Colonic mucosa (tissue), 4 donors: ENCODE results near the gene CCDC12. TPM values are rescaled to one million over a fixed set of nuclear protein-coding genes. Genes with fewer than 3 reads are reported as not detected.

Source experiments
- DNase-seq: peaks from one replicate; pipeline ENCODE4 v3.0.0-alpha.2; 2020
- H3K27ac ChIP-seq: fragments of 200-600 bp; one replicate; pipeline ENCODE4 v1.8.0; 2021
- H3K27me3 ChIP-seq: fragments of 200-600 bp; one replicate; pipeline ENCODE4 v1.8.0; 2021
- H3K36me3 ChIP-seq: fragments of 200-600 bp; one replicate; pipeline ENCODE4 v1.8.0; 2021
- H3K4me1 ChIP-seq: fragments of 200-600 bp; one replicate; pipeline ENCODE4 v1.8.0; 2021; ENCODE audit warnings: mild to moderate bottlenecking
- H3K4me3 ChIP-seq: fragments of 200-600 bp; one replicate; pipeline ENCODE4 v1.8.0; 2021
- H3K9ac ChIP-seq, 2 donors: one replicate each; pipeline ENCODE4 v1.7.0; 2013; ENCODE audit warnings: control low read depth in 2 of 2, low read depth in 2 of 2, low read length in 2 of 2
- H3K9me3 ChIP-seq: fragments of 200-600 bp; one replicate; pipeline ENCODE4 v1.8.0; 2021
- CTCF ChIP-seq: fragments of 200-600 bp; IDR thresholded peaks from one replicate; pipeline ENCODE4 v1.8.0; 2022; ENCODE audit warnings: antibody characterized with exemption, mild to moderate bottlenecking
- intact Hi-C: fragments of 100-400 bp; cut with DNase I; formaldehyde crosslinking; loops from one replicate; pipeline ENCODE4 v1.14.1; 2022
- total RNA-seq, 2 donors: library from RNA; stranded (reverse); fragmentation: NEBNext Ultra II Directional in 1 of 2; extraction: Animal tissue kit (Norgen Biotek cat#: 25700) in 1 of 2; gene quantifications; one replicate each; pipeline ENCODE4 v1.2.1, GENCODE V29; 2021
- donor health status: healthy.
- donor health status: DM: no; HTN: no; CAD: no.
- donor health status: DM: no; HTN: no; CAD: no.

Gene CCDC12
- 10 to 100 TPM; 34.1 to 55.7 TPM for total RNA-seq

- no peak for TF ChIP-seq CTCF
- H3K27me3 ChIP-seq, result no peaks in the 10 kb centered on the region
- peak within 1 kb of the TSS; percentile 79 to 93 for H3K9ac ChIP-seq
- H3K4me1 ChIP-seq, result peaks cover 13% of the 10 kb centered on the region
- DNase-seq, result peak; percentile 98
- H3K9me3 ChIP-seq, result no peaks in the 10 kb centered on the region
- peak within 1 kb of the TSS; percentile 64 for H3K4me3 ChIP-seq
- no peaks in the 10 kb centered on the region for H3K36me3 ChIP-seq
- H3K27ac ChIP-seq, result peak within 1 kb of the TSS; percentile 76
- intact Hi-C loops, result no loop called here
Measured at GRCh38 chr3:46976326-46977190, at the start of gene CCDC12. CCDC12 (minus strand) TSS chr3:46976745; CDS start chr3:46976732, 13 bp downstream.

GRCh38 chr3:47024932-47025331, 48.4 kb upstream of the CCDC12 start:
- DNase-seq, result no peak
- Histone ChIP-seq H3K4me1 (no peaks in the 10 kb centered on the region), H3K4me3 (no peak overlapping the region), H3K27me3 (no peaks in the 10 kb centered on the region), H3K36me3 (no peaks in the 10 kb centered on the region), H3K9ac (no peak overlapping the region), H3K27ac (no peak overlapping the region), H3K9me3 (no peaks in the 10 kb centered on the region)
- no peak for TF ChIP-seq CTCF
- intact Hi-C loops, result no loop called here

GRCh38 chr3:47022641-47023071, 46.1 kb upstream of the CCDC12 start:
- no peaks in the 10 kb centered on the region for H3K9me3 ChIP-seq
- no peak overlapping the region for H3K27ac ChIP-seq
- intact Hi-C loops, result no loop called here
- no peaks in the 10 kb centered on the region for H3K4me1 ChIP-seq
- H3K27me3 ChIP-seq, result no peaks in the 10 kb centered on the region
- no peak overlapping the region for H3K4me3 ChIP-seq
- TF ChIP-seq CTCF, result no peak
- no peak for DNase-seq
- H3K9ac ChIP-seq, result no peak overlapping the region
- H3K36me3 ChIP-seq, result peaks cover 6% of the 10 kb centered on the region

DNA sequence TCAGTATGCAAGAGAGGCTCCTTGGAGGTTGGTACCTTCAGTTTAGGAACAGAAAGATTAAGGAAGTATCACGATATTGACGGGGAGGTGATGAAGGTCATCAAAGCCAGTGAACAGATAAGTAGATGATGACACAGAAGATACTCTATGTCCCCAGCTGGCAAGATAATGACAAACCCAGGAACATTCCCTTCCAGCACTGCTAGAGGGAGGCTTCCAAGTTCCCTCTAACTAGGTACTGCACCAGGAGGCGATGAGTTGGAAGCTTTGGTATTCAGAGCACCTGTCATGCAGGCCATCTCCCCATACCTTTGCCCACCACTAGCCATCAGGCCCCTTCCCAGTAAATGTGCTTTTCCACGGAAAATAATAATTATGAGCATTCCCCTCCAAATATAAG, 43.8 kb upstream of the CCDC12 start:
- intact Hi-C loops, result no loop called here
- H3K4me1 ChIP-seq, result no peaks in the 10 kb centered on the region
- peaks cover 6% of the 10 kb centered on the region for H3K36me3 ChIP-seq

GRCh38 chr3:47019201-47019600, 42.7 kb upstream of the CCDC12 start:
- intact Hi-C loops, result no loop called here
- Histone ChIP-seq H3K27ac (no peak overlapping the region), H3K27me3 (no peaks in the 10 kb centered on the region), H3K9me3 (no peaks in the 10 kb centered on the region), H3K4me1 (no peaks in the 10 kb centered on the region), H3K36me3 (peaks cover 6% of the 10 kb centered on the region), H3K4me3 (no peak overlapping the region), H3K9ac (no peak overlapping the region)
- no peak for DNase-seq
- no peak for TF ChIP-seq CTCF

More for the DNA sequence above, 43.8 kb upstream of the CCDC12 start:
- H3K4me3 ChIP-seq, result no peak overlapping the region
- no peaks in the 10 kb centered on the region for H3K9me3 ChIP-seq
- TF ChIP-seq CTCF, result no peak
- H3K27ac ChIP-seq, result no peak overlapping the region
- H3K9ac ChIP-seq, result no peak overlapping the region
- no peaks in the 10 kb centered on the region for H3K27me3 ChIP-seq
- DNase-seq, result no peak
